Keratinocyte (primary cell): ENCODE data around the gene ALDH1A3. TPM values are rescaled to one million over a fixed set of nuclear protein-coding genes. Genes with fewer than 3 reads are reported as not detected.

Experiments
- DNase-seq: peaks from one replicate; pipeline ENCODE4 v3.0.0-alpha.2; 2011; ENCODE audit warnings: low read depth, missing footprints, low spot score
- FAIRE-seq: peaks from 2 replicates; lab custom pipeline; 2011; peaks lifted over from hg19 to GRCh38; lab: Jason Lieb, UNC
- H2AFZ ChIP-seq: 2 replicates; pipeline ENCODE4 v1.6.0; 2012; ENCODE audit warnings: low read length, control low read depth, inconsistent platforms; ENCODE audit not compliant: control insufficient read depth
- H3K27ac ChIP-seq: 2 replicates; pipeline ENCODE4 v1.5.1; 2011; ENCODE audit warnings: low read length; ENCODE audit not compliant: control insufficient read depth, insufficient read depth
- H3K27me3 ChIP-seq: 3 replicates; pipeline ENCODE4 v1.6.0; 2011; ENCODE audit warnings: low read length; ENCODE audit not compliant: control insufficient read depth, insufficient read depth; ENCODE audit errors: extremely low read depth
- H3K36me3 ChIP-seq, 2 experiments: 2 replicates in 1 of 2; 3 replicates in 1 of 2; pipeline ENCODE4 v1.5.1; 2011; ENCODE audit warnings: low read length in 2 of 2, mild to moderate bottlenecking in 1 of 2; ENCODE audit not compliant: control insufficient read depth in 2 of 2, insufficient read depth in 2 of 2; ENCODE audit errors: extremely low read depth in 1 of 2
- H3K4me1 ChIP-seq: 3 replicates; pipeline ENCODE4 v1.5.1; 2011; ENCODE audit warnings: low read length; ENCODE audit not compliant: control insufficient read depth, insufficient read depth; ENCODE audit errors: extremely low read depth
- H3K4me2 ChIP-seq: 3 replicates; pipeline ENCODE4 v1.6.0; 2011; ENCODE audit warnings: low read depth, low read length; ENCODE audit not compliant: control insufficient read depth, insufficient read depth; ENCODE audit errors: extremely low read depth
- H3K4me3 ChIP-seq, 3 experiments: fragments of 200-600 bp in 1 of 3; sonication (generic) in 1 of 3; 2 replicates in 2 of 3; 3 replicates in 1 of 3; pipeline ENCODE4 v1.5.1; 2011 to 2016; ENCODE audit warnings: low read length in 3 of 3, mild to moderate bottlenecking in 3 of 3, control low read depth in 2 of 3, inconsistent platforms in 1 of 3, low read depth in 1 of 3, mixed read lengths in 1 of 3, mixed run types in 1 of 3, moderate library complexity in 1 of 3; ENCODE audit not compliant: control insufficient read depth in 2 of 3, insufficient read depth in 2 of 3; ENCODE audit errors: extremely low read depth in 1 of 3
- H3K79me2 ChIP-seq: 2 replicates; pipeline ENCODE4 v1.6.0; 2012; ENCODE audit warnings: low read length; ENCODE audit not compliant: control insufficient read depth, insufficient read depth
- H3K9ac ChIP-seq: 3 replicates; pipeline ENCODE4 v1.6.0; 2011; ENCODE audit warnings: low read length; ENCODE audit not compliant: control insufficient read depth, insufficient read depth; ENCODE audit errors: extremely low read depth
- H3K9me1 ChIP-seq: 3 replicates; pipeline ENCODE4 v1.6.0; 2011; ENCODE audit warnings: low read length; ENCODE audit not compliant: control insufficient read depth, insufficient read depth; ENCODE audit errors: extremely low read depth
- H3K9me3 ChIP-seq: 2 replicates; pipeline ENCODE4 v1.5.1; 2012; ENCODE audit warnings: low read depth, low read length; ENCODE audit not compliant: control insufficient read depth
- H4K20me1 ChIP-seq: 3 replicates; pipeline ENCODE4 v1.6.0; 2011; ENCODE audit warnings: low read length; ENCODE audit not compliant: control insufficient read depth, insufficient read depth; ENCODE audit errors: extremely low read depth
- CTCF ChIP-seq, 3 experiments: IDR thresholded peaks in 1 of 3; conservative IDR thresholded peaks in 1 of 3; optimal IDR thresholded peaks in 1 of 3; 2 replicates in 2 of 3; 3 replicates in 1 of 3; pipeline versions ENCODE3 to v1.5.1; 2011; ENCODE audit warnings: low read length in 3 of 3, mild to moderate bottlenecking in 3 of 3, moderate library complexity in 2 of 3, control low read depth in 1 of 3, inconsistent platforms in 1 of 3; ENCODE audit not compliant: insufficient read depth in 2 of 3; ENCODE audit errors: extremely low read depth in 1 of 3
- EZH2 ChIP-seq: IDR thresholded peaks from one replicate; pipeline ENCODE4 v1.6.1; 2012; ENCODE audit warnings: inconsistent platforms, mild to moderate bottlenecking, low read length, moderate library complexity
- dilution Hi-C: fragments of 300-500 bp; cut with MboI; formaldehyde crosslinking; loops from one replicate; pipeline ENCODE4 v1.7.0; 2020; ENCODE audit warnings: low sequenced_read_pairs; ENCODE audit not compliant: extremely low pct_ligation_motif_present
- polyA plus RNA-seq, 5 experiments: library from polyadenylated mRNA; depleted of rRNA in 3 of 5; stranded (reverse) in 3 of 5; stranded (forward) in 1 of 5; unstranded in 1 of 5; fragments of >200 nt; gene quantifications; 1 replicate in 1 of 5; 2 replicates in 3 of 5; 3 replicates in 1 of 5; pipeline versions ENCODE4 v1.2.1 to v1.2.3, GENCODE V29; 2011 to 2012; ENCODE audit warnings: missing spikeins in 2 of 5, low read depth in 1 of 5, low replicate concordance in 1 of 5

ALDH1A3 gene
- polyA plus RNA-seq, 1 donor (not counting 4 experiments of a cell fraction or from before 2014, with no cell fraction given), result 218 TPM

GRCh38 chr15:100911086-100911485 is 31.5 kb downstream of the ALDH1A3 start:
- no peak overlapping the region for H3K4me3 ChIP-seq
- FAIRE-seq (no peak), DNase-seq (no peak)
- peaks cover 21 to 34% of the 10 kb centered on the region in 2 experiments for H3K36me3 ChIP-seq
- no peaks in the 10 kb centered on the region for H3K9me3 ChIP-seq
- no peaks in the 10 kb centered on the region for H3K27me3 ChIP-seq
- no peak overlapping the region for H3K4me2 ChIP-seq
- no peaks in the 10 kb centered on the region for H3K9me1 ChIP-seq
- no peak overlapping the region for H3K9ac ChIP-seq
- H2AFZ ChIP-seq, result no peak overlapping the region
- no peak overlapping the region for H3K27ac ChIP-seq
- no peaks in the 10 kb centered on the region for H3K4me1 ChIP-seq
- H3K79me2 ChIP-seq, result no peaks in the 10 kb centered on the region
- no peaks in the 10 kb centered on the region for H4K20me1 ChIP-seq
- TF ChIP-seq CTCF (optimal IDR thresholded peaks at IDR 0.05 in 1 of 3, IDR thresholded peaks at IDR 0.05 in 1 of 3, conservative IDR thresholded peaks at IDR 0.05 in 1 of 3; ENCODE audit: extremely low read depth in 1 of 3, insufficient read depth in 2 of 3, low read length in 3 of 3) (no peak), EZH2 (no peak)
- dilution Hi-C loops, result no loop called here

GRCh38 chr15:100913961-100914360 is 34.3 kb downstream of the ALDH1A3 start:
- Histone ChIP-seq H3K4me3 (no peak overlapping the region), H3K79me2 (no peaks in the 10 kb centered on the region), H3K9me3 (no peaks in the 10 kb centered on the region), H2AFZ (no peak overlapping the region), H3K27me3 (no peaks in the 10 kb centered on the region), H3K27ac (no peak overlapping the region), H4K20me1 (no peaks in the 10 kb centered on the region), H3K4me2 (no peak overlapping the region), H3K4me1 (peaks cover 12% of the 10 kb centered on the region), H3K9me1 (peaks cover 3% of the 10 kb centered on the region), H3K36me3 (peaks cover 10 to 30% of the 10 kb centered on the region in 2 experiments), H3K9ac (no peak overlapping the region)
- dilution Hi-C loops, result no loop called here
- DNase-seq (no peak), FAIRE-seq (no peak)
- no peak for TF ChIP-seq CTCF (optimal IDR thresholded peaks at IDR 0.05 in 1 of 3, IDR thresholded peaks at IDR 0.05 in 1 of 3, conservative IDR thresholded peaks at IDR 0.05 in 1 of 3; ENCODE audit: extremely low read depth in 1 of 3, insufficient read depth in 2 of 3, low read length in 3 of 3)
- no peak for TF ChIP-seq EZH2
